ENCODE data around the gene SBF2. TPM values are rescaled to one million over a fixed set of nuclear protein-coding genes. Genes with fewer than 3 reads are reported as not detected.
"Not testable (repeated sequence)": the region's sequence is repeated elsewhere in the genome, so short reads cannot be mapped to it uniquely, and the experiment has no call there.

Gene SBF2
- total RNA-seq, 1 donor from 2014 or later, result 38.5 TPM

DNA sequence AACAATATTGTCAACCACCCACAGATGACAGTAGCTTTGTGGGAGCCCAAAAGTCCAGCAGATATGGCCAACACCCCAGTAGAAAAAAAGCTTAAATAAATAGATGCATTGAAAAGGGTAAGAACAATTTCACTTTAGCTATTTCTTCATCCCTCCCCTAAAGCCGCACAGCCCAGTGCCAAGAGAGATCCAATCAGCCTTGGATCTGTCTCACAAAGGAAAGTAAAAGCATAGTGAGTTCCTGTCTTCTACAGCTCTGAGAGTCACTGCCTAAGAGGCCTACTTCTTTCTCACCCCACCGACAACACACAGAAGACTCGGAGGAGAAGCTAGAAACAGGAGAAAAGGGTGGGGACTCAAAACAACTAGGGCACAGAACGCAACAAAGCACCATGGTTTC, 196.4 kb downstream of the SBF2 start:
- Histone ChIP-seq H3K27ac (no peak overlapping the region), H3K4me1 (no peaks in the 10 kb centered on the region), H3K4me3 (no peak overlapping the region), H3K36me3 (no peaks in the 10 kb centered on the region), H3K27me3 (no peaks in the 10 kb centered on the region), H3K9me3 (peaks cover 9% of the 10 kb centered on the region)
- ATAC-seq (no peak), DNase-seq (no peak)
- TF ChIP-seq, protein P1, sequence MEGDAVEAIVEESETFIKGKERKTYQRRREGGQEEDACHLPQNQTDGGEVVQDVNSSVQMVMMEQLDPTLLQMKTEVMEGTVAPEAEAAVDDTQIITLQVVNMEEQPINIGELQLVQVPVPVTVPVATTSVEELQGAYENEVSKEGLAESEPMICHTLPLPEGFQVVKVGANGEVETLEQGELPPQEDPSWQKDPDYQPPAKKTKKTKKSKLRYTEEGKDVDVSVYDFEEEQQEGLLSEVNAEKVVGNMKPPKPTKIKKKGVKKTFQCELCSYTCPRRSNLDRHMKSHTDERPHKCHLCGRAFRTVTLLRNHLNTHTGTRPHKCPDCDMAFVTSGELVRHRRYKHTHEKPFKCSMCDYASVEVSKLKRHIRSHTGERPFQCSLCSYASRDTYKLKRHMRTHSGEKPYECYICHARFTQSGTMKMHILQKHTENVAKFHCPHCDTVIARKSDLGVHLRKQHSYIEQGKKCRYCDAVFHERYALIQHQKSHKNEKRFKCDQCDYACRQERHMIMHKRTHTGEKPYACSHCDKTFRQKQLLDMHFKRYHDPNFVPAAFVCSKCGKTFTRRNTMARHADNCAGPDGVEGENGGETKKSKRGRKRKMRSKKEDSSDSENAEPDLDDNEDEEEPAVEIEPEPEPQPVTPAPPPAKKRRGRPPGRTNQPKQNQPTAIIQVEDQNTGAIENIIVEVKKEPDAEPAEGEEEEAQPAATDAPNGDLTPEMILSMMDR (IDR thresholded peaks at IDR 0.05), result no peak
- intact Hi-C loops (cut with DNase I), result no loop called here

DNA sequence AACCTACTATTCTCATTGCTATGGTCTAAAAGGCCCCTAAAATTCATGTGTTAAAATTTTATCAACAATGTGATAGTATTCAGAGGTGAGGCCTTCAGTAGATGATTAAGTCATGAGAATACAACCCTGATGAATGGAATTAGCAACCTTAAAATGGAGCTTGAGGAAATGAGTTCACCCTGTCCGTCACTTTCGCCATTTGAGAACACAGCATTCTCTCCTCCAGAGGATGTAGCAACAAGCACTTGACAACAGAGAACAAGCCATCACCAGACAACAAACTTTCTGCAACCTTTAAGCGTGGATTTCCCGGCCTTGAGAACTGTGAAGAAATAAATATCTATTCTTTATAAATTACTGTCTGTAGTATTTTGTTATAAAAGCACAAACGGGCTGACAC, 197.0 kb downstream of the SBF2 start:
- Histone ChIP-seq H3K27me3 (no peaks in the 10 kb centered on the region), H3K27ac (no peak overlapping the region), H3K9me3 (peaks cover 9% of the 10 kb centered on the region), H3K4me3 (no peak overlapping the region), H3K4me1 (no peaks in the 10 kb centered on the region), H3K36me3 (no peaks in the 10 kb centered on the region)
- intact Hi-C loops (cut with DNase I), result no loop called here
- TF ChIP-seq, protein P1 (IDR thresholded peaks at IDR 0.05), result no peak
- ATAC-seq (no peak), DNase-seq (no peak)

DNA sequence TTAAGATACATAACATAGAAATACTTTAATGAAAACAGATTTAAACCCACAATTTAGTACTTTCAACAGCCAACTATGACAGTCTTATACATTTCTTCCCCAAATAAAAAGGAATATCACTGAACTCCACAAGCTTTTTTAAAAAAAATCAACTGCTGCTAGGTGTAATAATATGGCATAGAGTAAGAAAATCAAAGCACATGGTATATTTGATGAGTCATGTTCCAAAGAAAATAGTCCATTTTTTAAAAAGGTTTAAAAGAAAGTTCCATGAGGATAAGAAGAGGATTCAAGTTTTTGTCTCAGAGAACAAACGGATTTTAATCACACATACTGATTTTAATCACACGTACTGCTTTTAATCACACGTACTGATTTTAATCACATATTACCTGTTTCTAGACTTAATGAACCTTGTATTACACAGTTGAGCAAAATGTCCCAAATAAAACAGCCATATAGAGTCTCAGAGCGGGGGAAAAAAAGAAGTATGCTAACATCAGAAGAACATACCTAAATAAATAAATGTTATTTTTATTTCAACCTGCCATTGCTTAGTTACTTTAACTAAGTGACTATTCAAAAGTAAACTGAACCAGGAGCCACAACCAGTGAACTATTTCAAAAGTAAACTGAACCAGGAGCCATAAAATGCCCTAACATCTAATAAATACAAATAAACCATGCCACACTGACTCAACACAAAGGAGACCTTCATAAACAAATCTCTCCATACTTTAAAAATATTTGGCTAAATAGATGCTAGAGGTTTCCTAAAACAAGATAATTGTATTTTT, 198.4 kb downstream of the SBF2 start:
- intact Hi-C loops (cut with DNase I), result no loop called here
- TF ChIP-seq, protein P1 (IDR thresholded peaks at IDR 0.05), result no peak
- Histone ChIP-seq H3K4me3 (no peak overlapping the region), H3K27ac (no peak overlapping the region), H3K27me3 (no peaks in the 10 kb centered on the region), H3K4me1 (no peaks in the 10 kb centered on the region), H3K9me3 (peaks cover 9% of the 10 kb centered on the region), H3K36me3 (no peaks in the 10 kb centered on the region)
- no peak for DNase-seq
- ATAC-seq, result no peak

DNA sequence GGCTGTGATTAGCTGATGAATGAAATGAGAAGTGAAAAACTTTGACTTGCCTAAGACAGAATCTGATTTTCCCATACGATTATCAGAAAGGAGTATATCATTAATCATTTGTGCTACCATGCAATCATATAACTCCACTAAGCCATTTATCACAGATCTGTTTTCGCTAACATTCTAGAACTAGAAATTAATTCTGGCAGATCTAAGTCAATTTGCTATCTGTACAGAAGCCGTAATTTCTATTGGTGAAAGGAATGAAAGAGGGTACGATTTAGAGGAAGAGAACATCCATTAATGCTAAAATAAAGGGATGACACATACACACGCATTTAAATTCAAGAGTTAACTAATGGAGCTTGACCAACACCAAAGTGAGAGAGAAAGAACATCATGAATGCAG, 201.6 kb downstream of the SBF2 start:
- no peaks in the 10 kb centered on the region for H3K9me3 ChIP-seq
- H3K36me3 ChIP-seq, result no peaks in the 10 kb centered on the region
- intact Hi-C loops (cut with DNase I), result no loop called here
- no peak overlapping the region for H3K4me3 ChIP-seq
- peaks cover under 1% of the 10 kb centered on the region for H3K4me1 ChIP-seq
- DNase-seq, result no peak
- TF ChIP-seq, protein P1 (IDR thresholded peaks at IDR 0.05), result no peak
- H3K27me3 ChIP-seq, result no peaks in the 10 kb centered on the region
- ATAC-seq, result no peak
- no peak overlapping the region for H3K27ac ChIP-seq

DNA sequence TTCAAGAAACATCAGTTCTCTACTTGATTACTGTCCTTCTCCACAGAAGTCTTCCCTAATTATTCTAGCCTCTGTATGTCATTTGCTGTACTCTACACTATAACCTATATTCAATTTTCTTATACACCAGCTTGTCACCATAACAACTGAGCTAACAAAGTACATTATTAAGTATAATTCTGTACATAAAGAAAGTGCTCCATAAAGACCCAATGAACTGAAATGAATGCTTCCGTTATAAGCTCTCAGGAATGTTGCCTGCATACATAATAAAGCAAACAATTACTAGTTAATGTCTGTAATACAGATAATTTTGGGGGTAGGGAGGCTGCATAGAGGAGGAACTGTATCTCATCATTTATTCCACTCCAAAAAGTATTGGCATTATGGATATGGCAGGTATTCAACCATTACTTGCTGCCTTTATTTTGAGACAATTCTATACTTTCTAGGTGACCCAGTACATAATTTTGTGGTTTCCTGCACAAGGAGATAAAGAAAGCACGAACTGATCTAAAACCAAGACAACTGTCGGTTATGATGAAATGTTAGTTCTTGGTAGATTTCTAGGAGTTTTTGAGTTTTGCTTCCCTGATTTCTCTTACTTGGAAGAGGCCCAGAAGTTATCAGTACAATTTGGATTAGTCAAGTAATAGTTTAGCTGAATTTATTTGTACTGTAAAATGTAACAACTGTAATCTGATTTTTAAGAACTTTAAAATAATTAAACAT, 202.5 kb downstream of the SBF2 start:
- intact Hi-C loops (cut with DNase I), result no loop called here
- Histone ChIP-seq H3K4me1 (peaks cover 6% of the 10 kb centered on the region), H3K9me3 (no peaks in the 10 kb centered on the region), H3K4me3 (no peak overlapping the region), H3K27me3 (no peaks in the 10 kb centered on the region), H3K36me3 (no peaks in the 10 kb centered on the region), H3K27ac (no peak overlapping the region)
- no peak for ATAC-seq
- TF ChIP-seq, protein P1 (IDR thresholded peaks at IDR 0.05), result no peak
- DNase-seq, result no peak

DNA sequence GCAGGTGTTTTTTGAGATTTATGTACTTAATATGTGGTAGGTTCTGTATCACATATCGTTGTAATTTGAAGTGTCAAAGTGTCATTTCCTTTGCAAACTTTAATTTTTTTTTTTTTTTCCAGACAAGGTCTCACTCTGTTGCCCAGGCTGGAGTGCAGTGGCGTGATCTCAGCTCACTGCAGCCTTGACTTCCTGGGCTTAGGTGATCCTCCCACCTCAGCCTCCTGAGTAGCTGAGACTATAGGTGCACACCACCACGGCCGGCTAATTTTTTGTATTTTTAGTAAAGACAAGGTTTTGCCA, 206.1 kb downstream of the SBF2 start:
- H3K27ac ChIP-seq; ATAC-seq; H3K4me1 ChIP-seq; intact Hi-C loops (cut with DNase I); H3K36me3 ChIP-seq; DNase-seq; H3K9me3 ChIP-seq; H3K27me3 ChIP-seq; H3K4me3 ChIP-seq: not testable (repeated sequence)

All from upper lobe of right lung (tissue), 1 donor.